HG02840 (cell line): ENCODE measurements around the gene CALCB.

Source experiments
- ATAC-seq: cut with Tn5 transposase; IDR thresholded peaks from one replicate; pipeline ENCODE4 v1.9.1; 2021; ENCODE audit warnings: mild to moderate bottlenecking, moderate library complexity, moderate number of reproducible peaks; ENCODE audit not compliant: unreplicated experiment, low FRiP score

Gene CALCB

DNA sequence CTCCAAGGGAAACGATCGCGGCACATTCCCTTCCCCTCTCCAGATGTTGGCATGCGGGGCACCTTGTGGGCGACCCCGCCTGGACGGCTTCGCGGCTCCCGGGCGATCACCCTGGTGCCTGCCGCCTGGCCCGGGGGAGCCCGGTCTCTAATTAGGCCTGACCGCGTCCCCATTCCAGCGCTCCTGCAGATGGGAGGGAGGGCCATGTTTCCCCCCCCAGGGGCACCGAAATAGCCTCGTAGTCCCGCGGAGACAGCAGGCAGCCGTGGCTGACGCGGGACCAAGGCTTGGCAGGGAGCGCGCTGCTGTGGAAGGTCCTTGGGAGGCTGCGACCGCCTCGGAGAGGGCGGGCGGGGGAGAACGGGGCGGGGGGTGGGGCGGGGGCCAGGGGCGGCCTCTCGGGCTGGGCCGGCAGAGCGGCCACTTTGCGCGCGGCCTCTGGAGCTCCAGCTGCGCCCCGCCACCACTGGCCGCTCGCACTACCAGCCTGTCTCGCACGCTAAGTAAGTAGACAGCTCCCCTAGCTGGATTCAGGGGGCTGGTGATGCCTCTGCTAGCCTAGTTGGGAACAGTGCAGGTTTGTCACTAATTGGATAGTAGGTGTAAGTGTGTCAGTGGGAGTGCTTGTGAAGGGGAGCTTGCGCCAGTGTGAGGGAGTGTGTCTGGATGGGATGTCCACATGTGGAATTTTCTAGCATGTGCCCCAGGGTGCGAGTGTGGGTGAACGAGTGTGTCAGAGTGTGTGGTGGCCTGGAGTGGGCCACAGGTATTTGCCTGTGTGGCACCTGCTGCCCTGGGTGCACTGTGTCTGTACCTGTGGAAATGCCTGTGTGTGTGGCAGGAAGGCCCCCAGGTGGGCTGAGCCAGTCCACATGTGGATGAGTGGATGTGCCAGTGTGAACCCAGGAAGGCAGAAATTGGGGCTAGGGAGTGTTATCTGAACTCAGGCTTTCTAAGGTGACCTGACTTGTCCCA is 41.4 kb downstream of the CALCB start, which contains the start of gene INSC:
INSC (plus strand) TSS at position 423 of the 975 bp plus-strand sequence. CDS start 34,252 bp downstream, outside the sequence.
- ATAC-seq: no peak

DNA sequence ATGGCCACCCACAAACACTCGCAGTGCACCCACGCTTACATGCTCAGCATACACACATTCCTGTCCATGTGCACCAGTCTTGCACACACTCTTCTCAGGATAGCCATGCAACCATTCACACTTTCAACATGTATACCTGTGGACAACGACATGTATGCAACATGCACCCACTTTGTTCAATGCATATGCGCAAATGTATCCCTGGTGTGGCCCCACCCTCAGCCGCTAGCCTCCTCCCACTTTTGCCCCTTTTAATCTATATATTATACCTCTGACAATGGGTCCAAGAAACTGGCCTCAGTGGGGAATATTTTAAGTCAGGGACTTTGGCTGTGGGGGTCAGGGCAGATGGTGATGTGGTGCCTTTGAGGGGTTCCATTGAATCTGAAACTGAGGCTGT is 42.3 kb downstream of the CALCB start:
- ATAC-seq: no peak

DNA sequence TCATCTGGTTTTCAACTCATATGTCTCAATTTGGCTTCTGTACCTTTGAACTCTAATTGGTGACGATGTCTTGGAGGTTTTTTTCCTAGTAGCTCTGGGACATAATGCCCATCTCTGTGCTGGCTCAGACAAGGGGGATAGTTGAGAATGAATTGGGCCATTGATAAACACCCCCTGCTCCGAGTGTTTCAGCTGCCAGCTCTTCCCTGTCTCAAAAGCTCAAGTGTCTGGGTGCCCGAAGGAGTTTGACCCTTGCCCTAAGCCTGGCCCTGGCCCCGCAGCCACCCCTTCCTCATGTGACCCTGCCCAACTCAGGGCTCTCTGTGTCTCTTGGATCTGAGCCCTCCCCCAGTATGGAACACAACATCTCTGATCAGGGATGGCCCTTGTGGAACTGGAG is 44.4 kb downstream of the CALCB start:
- no peak for ATAC-seq

DNA sequence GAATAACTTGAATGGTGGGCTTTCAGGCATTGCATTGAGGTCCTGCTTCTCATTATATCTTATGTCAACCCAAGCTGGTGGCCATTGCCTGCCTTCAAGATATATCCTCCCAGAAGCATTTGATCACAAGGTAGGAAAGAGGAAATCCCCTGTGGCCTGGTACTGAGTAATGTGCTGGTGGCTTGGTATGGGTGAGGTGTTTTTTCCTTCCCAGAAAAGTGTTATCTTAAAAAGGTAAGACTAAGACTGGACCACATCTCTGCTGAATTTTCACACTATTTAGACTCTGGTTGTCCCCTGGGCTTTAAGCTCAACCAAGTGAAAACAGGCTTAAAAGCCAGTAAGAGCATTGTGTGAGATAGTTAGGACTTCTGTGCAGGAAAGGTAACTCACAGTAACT is 45.0 kb downstream of the CALCB start:
- no peak for ATAC-seq

DNA sequence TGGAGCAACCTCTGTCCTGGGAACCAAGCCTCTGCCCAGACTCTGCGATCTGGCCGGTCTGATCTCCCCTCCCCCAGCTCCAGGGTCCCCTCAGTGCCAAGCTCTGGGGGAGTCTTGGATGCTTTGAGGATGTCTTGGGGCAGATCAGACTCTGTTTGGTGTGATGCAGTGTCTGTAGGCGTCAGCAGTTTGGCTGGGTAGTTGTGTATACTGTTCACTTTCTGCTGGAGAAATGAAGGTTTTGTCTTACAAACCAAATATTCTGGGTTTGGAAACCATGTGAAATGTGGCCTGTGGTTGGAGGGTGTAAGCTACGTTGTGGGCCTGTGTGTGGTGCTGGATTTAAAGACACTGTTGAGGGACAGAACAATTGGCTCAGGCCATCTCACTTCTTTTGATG is 46.0 kb downstream of the CALCB start:
- ATAC-seq: no peak

DNA sequence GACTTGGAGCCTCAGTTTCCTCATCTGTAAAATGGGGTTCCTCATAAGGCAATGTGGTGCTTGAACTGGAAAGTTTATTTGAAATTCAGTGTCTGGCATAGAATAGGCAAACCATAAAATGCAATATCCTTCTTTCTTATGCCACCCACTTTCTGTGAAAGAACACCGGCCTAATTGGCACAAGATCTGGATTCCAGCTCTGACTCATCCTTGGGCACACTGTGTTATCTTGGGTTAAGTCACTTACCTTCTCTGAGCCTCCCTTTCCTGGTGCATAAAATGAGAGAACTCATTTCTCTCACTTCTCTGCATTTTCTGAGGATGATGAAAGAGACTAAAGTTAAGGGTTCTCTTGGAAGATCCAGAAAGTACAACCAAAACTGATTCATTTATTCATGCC is 46.4 kb downstream of the CALCB start:
- ATAC-seq: no peak

DNA sequence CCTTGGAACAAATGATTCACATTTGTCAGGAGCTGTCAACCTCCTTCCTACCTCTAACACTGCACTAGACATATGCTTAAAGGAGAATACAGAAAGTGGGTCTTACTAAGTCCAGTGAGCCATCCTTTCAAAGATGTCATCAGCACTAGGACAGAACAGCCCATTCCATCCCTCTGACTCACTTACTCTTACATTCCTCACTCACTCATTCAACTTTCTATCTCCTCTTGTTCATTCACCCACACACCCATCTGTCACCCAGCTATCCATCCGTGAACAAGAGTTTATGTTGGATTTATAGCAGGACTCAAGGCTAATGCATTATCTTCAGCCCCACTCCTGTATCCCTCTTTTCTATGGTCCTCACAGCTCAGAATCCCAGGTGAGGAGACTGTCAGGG is 50.5 kb downstream of the CALCB start:
- no peak for ATAC-seq

DNA sequence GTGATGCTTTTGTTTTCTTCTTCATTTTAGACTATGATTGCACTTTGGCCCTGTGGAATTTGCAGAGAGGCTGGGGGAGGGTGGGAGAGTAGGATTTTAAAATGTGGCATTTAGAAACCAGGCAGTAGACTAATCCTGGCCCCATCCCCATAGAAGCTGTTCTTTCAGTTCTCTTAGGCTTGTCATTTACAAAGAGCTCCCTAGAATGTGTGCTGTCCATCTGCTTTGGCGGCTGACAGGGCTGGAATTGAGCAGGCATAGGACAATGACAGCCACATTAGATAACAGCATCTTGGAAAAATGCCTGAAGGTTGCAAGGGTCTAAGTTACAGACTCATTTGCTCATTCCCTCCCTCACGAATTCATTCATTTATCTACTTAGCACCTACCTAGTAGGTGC is 51.1 kb downstream of the CALCB start:
- ATAC-seq: no peak

DNA sequence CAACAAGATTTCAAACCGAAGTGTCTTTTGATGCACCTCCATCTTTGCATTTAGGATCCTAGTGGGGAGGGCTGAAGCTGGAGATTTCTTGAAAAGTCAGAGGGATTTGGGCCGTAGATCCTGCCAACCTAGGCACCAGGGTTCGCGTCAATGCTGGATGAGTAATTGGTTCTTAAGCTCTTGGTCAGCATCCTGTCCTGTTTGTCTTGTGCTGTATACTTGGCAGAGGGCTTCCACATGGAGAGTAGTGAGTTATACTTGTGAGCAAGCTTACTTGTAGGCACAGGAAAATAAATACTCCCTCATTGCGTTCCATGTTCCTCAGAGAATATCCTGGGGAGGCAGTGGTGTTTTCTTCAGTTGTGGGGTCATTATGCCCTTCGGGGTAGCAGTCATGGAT is 53.9 kb downstream of the CALCB start:
- no peak for ATAC-seq
